DOHH2 (cell line): ENCODE results near the gene MLIP.
A peak's percentile ranks its signal among the peaks of the same experiment; 100 is the strongest.

Experiments used
- H3F3A ChIP-seq: fragments of 200-600 bp; sonication (generic), shearing (Covaris generic); 2 replicates; pipeline ENCODE4 v1.6.0; 2016; ENCODE audit warnings: antibody characterized with exemption, mild to moderate bottlenecking; ENCODE audit not compliant: control insufficient read depth, insufficient read depth
- H3K27ac ChIP-seq: fragments of 200-600 bp; sonication (generic); 2 replicates; pipeline ENCODE4 v1.5.1; 2014; ENCODE audit warnings: low read depth, mild to moderate bottlenecking, low read length, moderate library complexity
- H3K27me3 ChIP-seq: fragments of 200-600 bp; sonication (generic); 2 replicates; pipeline ENCODE4 v1.6.1; 2014; ENCODE audit warnings: mild to moderate bottlenecking, low read length, mixed read lengths; ENCODE audit not compliant: control insufficient read depth
- H3K36me3 ChIP-seq: fragments of 200-600 bp; sonication (generic); 2 replicates; pipeline ENCODE4 v1.6.1; 2014; ENCODE audit warnings: mild to moderate bottlenecking, low read length, moderate library complexity, mixed read lengths; ENCODE audit not compliant: control insufficient read depth
- H3K4me1 ChIP-seq: fragments of 200-600 bp; sonication (generic); 2 replicates; pipeline ENCODE4 v1.6.1; 2014; ENCODE audit warnings: mild to moderate bottlenecking, low read length, mixed read lengths; ENCODE audit not compliant: control insufficient read depth
- H3K4me2 ChIP-seq: fragments of 200-600 bp; sonication (generic); 2 replicates; pipeline ENCODE4 v1.6.0; 2014; ENCODE audit warnings: mild to moderate bottlenecking, low read length, moderate library complexity
- H3K4me3 ChIP-seq: fragments of 200-600 bp; sonication (generic); 2 replicates; pipeline ENCODE4 v1.5.1; 2014; ENCODE audit warnings: mild to moderate bottlenecking, low read length, mixed read lengths
- H3K79me2 ChIP-seq: fragments of 200-600 bp; sonication (generic); 2 replicates; pipeline ENCODE4 v1.6.1; 2014; ENCODE audit warnings: mild to moderate bottlenecking, low read length, mixed read lengths; ENCODE audit not compliant: control insufficient read depth
- H3K9me2 ChIP-seq: fragments of 200-600 bp; sonication (generic); replicated peaks from 2 replicates; pipeline ENCODE4 v1.6.1; 2014; ENCODE audit warnings: mild to moderate bottlenecking, low read length, mixed read lengths; ENCODE audit not compliant: control insufficient read depth
- H3K9me3 ChIP-seq: fragments of 200-600 bp; sonication (generic); 2 replicates; pipeline ENCODE4 v1.6.1; 2014; ENCODE audit warnings: antibody characterized with exemption, low read length, mixed read lengths; ENCODE audit not compliant: control insufficient read depth, insufficient read depth
- H4K20me1 ChIP-seq: fragments of 200-600 bp; sonication (generic); 2 replicates; pipeline ENCODE4 v1.6.0; 2014; ENCODE audit warnings: low read depth, mild to moderate bottlenecking, antibody characterized with exemption, low read length, moderate library complexity; ENCODE audit not compliant: control insufficient read depth, insufficient read depth
- EZH2phosphoT487 ChIP-seq: fragments of 200-600 bp; sonication (generic); IDR thresholded peaks from 2 replicates; pipeline ENCODE4 v1.6.1; 2017; ENCODE audit warnings: borderline replicate concordance, mild to moderate bottlenecking, antibody characterized with exemption, low read length, moderate library complexity, mixed read lengths
- TF ChIP-seq, protein P1 (sequence below): fragments of 200-600 bp; sonication (generic); IDR thresholded peaks from one replicate; pipeline ENCODE4 v1.5.1; 2014; ENCODE audit warnings: antibody characterized with exemption, mild to moderate bottlenecking, low read depth, low read length; ENCODE audit not compliant: poor library complexity, severe bottlenecking

Gene MLIP

DNA sequence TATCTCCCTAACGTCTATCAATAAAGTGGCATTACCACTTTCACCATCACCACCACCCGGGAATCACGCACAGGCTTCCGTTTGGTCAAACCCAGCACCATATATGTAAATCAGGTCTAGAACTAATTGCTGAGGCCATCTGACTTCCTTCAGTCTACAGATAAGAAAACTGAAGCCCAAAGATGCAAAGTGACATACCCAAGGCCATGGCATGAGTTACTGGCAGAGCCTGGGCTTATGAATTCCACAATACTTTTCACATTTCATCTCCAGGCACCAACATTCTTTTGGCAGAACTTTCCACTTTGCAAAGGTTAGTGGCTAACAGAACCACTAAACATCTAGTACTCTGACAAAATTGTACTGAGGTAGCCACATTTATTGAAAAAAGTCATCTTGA lies 132.5 kb downstream of the MLIP start:
- no peak overlapping the region for H3K4me3 ChIP-seq
- no peak overlapping the region for H3K27ac ChIP-seq
- H3K79me2 ChIP-seq: no peaks in the 10 kb centered on the region
- no peaks in the 10 kb centered on the region for H3K9me2 ChIP-seq
- TF ChIP-seq EZH2phosphoT487: no peak
- TF ChIP-seq, protein P1, sequence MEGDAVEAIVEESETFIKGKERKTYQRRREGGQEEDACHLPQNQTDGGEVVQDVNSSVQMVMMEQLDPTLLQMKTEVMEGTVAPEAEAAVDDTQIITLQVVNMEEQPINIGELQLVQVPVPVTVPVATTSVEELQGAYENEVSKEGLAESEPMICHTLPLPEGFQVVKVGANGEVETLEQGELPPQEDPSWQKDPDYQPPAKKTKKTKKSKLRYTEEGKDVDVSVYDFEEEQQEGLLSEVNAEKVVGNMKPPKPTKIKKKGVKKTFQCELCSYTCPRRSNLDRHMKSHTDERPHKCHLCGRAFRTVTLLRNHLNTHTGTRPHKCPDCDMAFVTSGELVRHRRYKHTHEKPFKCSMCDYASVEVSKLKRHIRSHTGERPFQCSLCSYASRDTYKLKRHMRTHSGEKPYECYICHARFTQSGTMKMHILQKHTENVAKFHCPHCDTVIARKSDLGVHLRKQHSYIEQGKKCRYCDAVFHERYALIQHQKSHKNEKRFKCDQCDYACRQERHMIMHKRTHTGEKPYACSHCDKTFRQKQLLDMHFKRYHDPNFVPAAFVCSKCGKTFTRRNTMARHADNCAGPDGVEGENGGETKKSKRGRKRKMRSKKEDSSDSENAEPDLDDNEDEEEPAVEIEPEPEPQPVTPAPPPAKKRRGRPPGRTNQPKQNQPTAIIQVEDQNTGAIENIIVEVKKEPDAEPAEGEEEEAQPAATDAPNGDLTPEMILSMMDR: no peak
- no peak overlapping the region for H3K4me2 ChIP-seq
- no peaks in the 10 kb centered on the region for H4K20me1 ChIP-seq
- H3K9me3 ChIP-seq: no peaks in the 10 kb centered on the region
- H3K4me1 ChIP-seq: no peaks in the 10 kb centered on the region
- no peaks in the 10 kb centered on the region for H3F3A ChIP-seq
- H3K36me3 ChIP-seq: no peaks in the 10 kb centered on the region
- no peaks in the 10 kb centered on the region for H3K27me3 ChIP-seq

DNA sequence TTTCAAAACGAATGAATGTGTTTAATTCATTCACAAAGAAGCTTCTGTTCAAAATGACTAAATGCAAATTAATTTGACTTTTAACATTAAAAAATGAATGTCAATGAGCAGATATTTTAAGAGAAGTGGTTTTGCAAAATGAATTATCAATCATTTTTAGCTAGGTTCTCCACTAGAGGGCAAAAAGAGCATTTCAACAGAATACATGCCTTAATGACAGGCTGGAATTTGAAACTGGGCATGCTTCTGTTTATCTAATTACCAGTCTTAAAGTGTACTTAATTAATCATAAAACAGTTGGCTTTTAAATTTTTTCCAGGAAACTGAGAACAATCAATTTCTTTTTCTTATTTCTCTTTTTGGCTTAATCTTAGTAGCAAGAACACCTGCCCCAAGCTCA lies 133.2 kb downstream of the MLIP start:
- Histone ChIP-seq H3F3A (no peaks in the 10 kb centered on the region), H3K36me3 (no peaks in the 10 kb centered on the region), H3K27ac (no peak overlapping the region), H3K4me3 (no peak overlapping the region), H3K4me2 (no peak overlapping the region), H3K79me2 (no peaks in the 10 kb centered on the region), H3K9me3 (no peaks in the 10 kb centered on the region), H4K20me1 (no peaks in the 10 kb centered on the region), H3K4me1 (no peaks in the 10 kb centered on the region), H3K9me2 (no peaks in the 10 kb centered on the region), H3K27me3 (no peaks in the 10 kb centered on the region)
- TF ChIP-seq, protein P1: peak; percentile 41
- TF ChIP-seq EZH2phosphoT487: no peak

DNA sequence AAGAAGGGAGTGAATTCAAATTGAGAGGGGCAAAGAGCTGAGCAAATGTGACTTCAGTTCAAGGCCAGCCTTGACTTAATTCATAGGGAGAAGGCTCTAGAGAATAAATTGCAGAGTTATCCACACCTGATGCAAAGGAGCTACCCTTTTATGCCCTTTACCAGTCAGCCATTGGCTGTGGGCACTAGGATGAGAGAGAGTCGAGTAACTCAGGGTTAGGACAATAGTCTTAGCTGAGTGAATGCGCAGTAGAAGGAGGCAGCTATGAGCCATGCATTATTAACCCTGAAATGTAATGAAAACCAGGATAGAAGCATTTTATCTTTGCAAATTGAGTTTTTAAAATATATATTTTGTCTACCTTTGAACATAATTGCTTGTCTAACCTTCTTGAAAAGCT lies 134.0 kb downstream of the MLIP start:
- TF ChIP-seq, protein P1: no peak
- no peak for TF ChIP-seq EZH2phosphoT487
- H3K79me2 ChIP-seq: no peaks in the 10 kb centered on the region
- H3K4me3 ChIP-seq: no peak overlapping the region
- H3K9me3 ChIP-seq: no peaks in the 10 kb centered on the region
- H3K36me3 ChIP-seq: no peaks in the 10 kb centered on the region
- no peak overlapping the region for H3K4me2 ChIP-seq
- no peaks in the 10 kb centered on the region for H3K4me1 ChIP-seq
- H3K27me3 ChIP-seq: no peaks in the 10 kb centered on the region
- no peak overlapping the region for H3K27ac ChIP-seq
- no peaks in the 10 kb centered on the region for H4K20me1 ChIP-seq
- no peaks in the 10 kb centered on the region for H3K9me2 ChIP-seq
- no peaks in the 10 kb centered on the region for H3F3A ChIP-seq

DNA sequence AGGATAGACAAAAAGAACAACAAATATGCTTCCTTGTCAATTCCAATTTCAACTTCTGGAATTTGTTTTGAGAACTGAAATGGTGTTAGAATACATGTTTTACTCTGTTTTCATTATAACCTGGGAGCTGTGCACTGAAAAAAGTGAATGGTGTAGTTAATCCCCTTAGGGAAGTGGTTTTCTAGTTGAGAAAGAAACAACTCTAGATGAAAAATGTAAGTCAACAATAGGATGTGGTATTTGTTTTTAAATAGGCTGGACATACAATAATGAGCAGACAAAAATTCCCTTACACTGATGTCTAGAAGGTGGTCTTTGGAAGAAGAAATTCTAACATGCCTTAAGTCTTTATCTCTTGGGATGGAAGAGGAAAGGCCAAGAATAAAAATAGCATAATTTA lies 137.1 kb downstream of the MLIP start:
- Histone ChIP-seq H3K79me2 (no peaks in the 10 kb centered on the region), H3K9me3 (no peaks in the 10 kb centered on the region), H4K20me1 (no peaks in the 10 kb centered on the region), H3K4me2 (no peak overlapping the region), H3K4me3 (no peak overlapping the region), H3K27me3 (no peaks in the 10 kb centered on the region), H3K4me1 (no peaks in the 10 kb centered on the region), H3F3A (no peaks in the 10 kb centered on the region), H3K36me3 (no peaks in the 10 kb centered on the region), H3K9me2 (no peaks in the 10 kb centered on the region), H3K27ac (no peak overlapping the region)
- TF ChIP-seq, protein P1: no peak
- TF ChIP-seq EZH2phosphoT487: no peak
